Germinal center (tissue), 1 donor: ENCODE data around the gene CIC.

ENCODE experiments used
- DNase-seq: peaks from one replicate; pipeline ENCODE4 v3.0.0; 2012; ENCODE audit warnings: mixed read lengths, low spot score

The CIC gene

GRCh38 chr19:42244347-42245220, 24.5 kb upstream of the CIC start:
- peak; percentile 87 for DNase-seq

GRCh38 chr19:42245231-42245630, 23.8 kb upstream of the CIC start:
- no peak for DNase-seq

- DNase-seq = no peak
Measured at GRCh38 chr19:42246143-42246921, 22.7 kb upstream of the CIC start.

- no peak for DNase-seq
Measured at GRCh38 chr19:42246922-42247639, 22.0 kb upstream of the CIC start.

- no peak for DNase-seq
Measured at GRCh38 chr19:42247640-42248199, 21.3 kb upstream of the CIC start.

- DNase-seq = no peak
Measured at GRCh38 chr19:42248270-42249148, 20.5 kb upstream of the CIC start.

- DNase-seq = no peak
Measured at GRCh38 chr19:42249149-42249750, 19.8 kb upstream of the CIC start.

GRCh38 chr19:42249769-42250168, 19.3 kb upstream of the CIC start:
- DNase-seq = no peak

- no peak for DNase-seq
Measured at GRCh38 chr19:42250183-42250665, 18.8 kb upstream of the CIC start.

- DNase-seq = no peak
Measured at GRCh38 chr19:42250666-42251531, 18.2 kb upstream of the CIC start.

GRCh38 chr19:42251572-42252358, 17.3 kb upstream of the CIC start:
- DNase-seq = no peak

- no peak for DNase-seq
Measured at GRCh38 chr19:42252365-42253244, 16.4 kb upstream of the CIC start.

GRCh38 chr19:42253245-42254088, 15.6 kb upstream of the CIC start:
- DNase-seq = peak; percentile 66

- DNase-seq = peak; percentile 68
Measured at GRCh38 chr19:42254089-42254849, 14.8 kb upstream of the CIC start.

- DNase-seq = peak; percentile 93
Measured at GRCh38 chr19:42254850-42255765, 13.9 kb upstream of the CIC start, which contains the start of gene ERF. ERF (minus strand) TSS chr19:42255128; CDS start chr19:42254999, 129 bp downstream.
